Osteocyte (in vitro differentiated cells): ENCODE data around the gene PIEZO1. TPM values are rescaled to one million over a fixed set of nuclear protein-coding genes. Genes with fewer than 3 reads are reported as not detected.

Experiments
- DNase-seq: peaks from one replicate; pipeline ENCODE4 v3.0.0; 2021; ENCODE audit warnings: mixed read lengths; ENCODE audit not compliant: unreplicated experiment; ENCODE audit errors: extremely low spot score
- H3K27ac Mint-ChIP-seq: one replicate; pipeline ENCODE4 v1.8.0; 2021; ENCODE audit warnings: mild to moderate bottlenecking, mixed read lengths; ENCODE audit not compliant: unreplicated experiment
- H3K27me3 Mint-ChIP-seq: one replicate; pipeline ENCODE4 v1.8.0; 2021; ENCODE audit warnings: mixed read lengths; ENCODE audit not compliant: unreplicated experiment
- H3K36me3 Mint-ChIP-seq: one replicate; pipeline ENCODE4 v1.8.0; 2021; ENCODE audit warnings: mixed read lengths; ENCODE audit not compliant: unreplicated experiment
- H3K4me1 Mint-ChIP-seq: one replicate; pipeline ENCODE4 v1.8.0; 2021; ENCODE audit warnings: mixed read lengths; ENCODE audit not compliant: unreplicated experiment
- H3K4me3 Mint-ChIP-seq: one replicate; pipeline ENCODE4 v1.8.0; 2021; ENCODE audit warnings: mild to moderate bottlenecking, moderate library complexity, mixed read lengths; ENCODE audit not compliant: unreplicated experiment
- H3K9me3 Mint-ChIP-seq: one replicate; pipeline ENCODE4 v1.8.0; 2021; ENCODE audit warnings: mixed read lengths; ENCODE audit not compliant: unreplicated experiment
- CTCF ChIP-seq: fragments of 200-600 bp; sonication (generic); IDR thresholded peaks from 2 replicates; pipeline ENCODE4 v1.5.0; 2021; ENCODE audit warnings: antibody characterized with exemption, mild to moderate bottlenecking, moderate library complexity
- total RNA-seq: library from RNA; stranded (reverse); gene quantifications from 2 replicates; pipeline ENCODE4 v1.2.1, GENCODE V29; 2021

PIEZO1 gene
- total RNA-seq, 1 donor from 2014 or later, result 165 TPM

- H3K27ac Mint-ChIP-seq, result no peak overlapping the region
- no peak for DNase-seq
- no peaks in the 10 kb centered on the region for H3K9me3 Mint-ChIP-seq
Observed at GRCh38 chr16:88778541-88779065, 6.4 kb downstream of the PIEZO1 start.

GRCh38 chr16:88778271-88778525 lies 6.8 kb downstream of the PIEZO1 start:
- H3K27ac Mint-ChIP-seq, result peak overlapping the region; percentile 56
- no peak for DNase-seq
- no peak overlapping the region for H3K4me3 Mint-ChIP-seq
- no peaks in the 10 kb centered on the region for H3K27me3 Mint-ChIP-seq
- H3K36me3 Mint-ChIP-seq, result no peaks in the 10 kb centered on the region
- H3K9me3 Mint-ChIP-seq, result no peaks in the 10 kb centered on the region
- no peak for TF ChIP-seq CTCF
- peaks cover 86% of the 10 kb centered on the region for H3K4me1 Mint-ChIP-seq

More at GRCh38 chr16:88778541-88779065, 6.4 kb downstream of the PIEZO1 start:
- Mint-ChIP-seq H3K4me1 (peaks cover 86% of the 10 kb centered on the region), H3K36me3 (no peaks in the 10 kb centered on the region), H3K27me3 (no peaks in the 10 kb centered on the region), H3K4me3 (no peak overlapping the region)
- TF ChIP-seq CTCF, result no peak

GRCh38 chr16:88777471-88778270 lies 7.3 kb downstream of the PIEZO1 start:
- Mint-ChIP-seq H3K36me3 (no peaks in the 10 kb centered on the region), H3K27me3 (no peaks in the 10 kb centered on the region), H3K4me1 (peaks cover 86% of the 10 kb centered on the region), H3K4me3 (no peak overlapping the region), H3K27ac (peak overlapping the region; percentile 56), H3K9me3 (no peaks in the 10 kb centered on the region)
- no peak for TF ChIP-seq CTCF
- no peak for DNase-seq

- H3K9me3 Mint-ChIP-seq, result no peaks in the 10 kb centered on the region
- H3K27ac Mint-ChIP-seq, result peak overlapping the region; percentile 66
- no peaks in the 10 kb centered on the region for H3K27me3 Mint-ChIP-seq
- H3K4me3 Mint-ChIP-seq, result no peak overlapping the region
- H3K4me1 Mint-ChIP-seq, result peaks cover 82% of the 10 kb centered on the region
- no peak for DNase-seq
- no peaks in the 10 kb centered on the region for H3K36me3 Mint-ChIP-seq
- TF ChIP-seq CTCF, result no peak
Observed at GRCh38 chr16:88775825-88776224, 9.2 kb downstream of the PIEZO1 start.

GRCh38 chr16:88774544-88775393 lies 10.3 kb downstream of the PIEZO1 start:
- TF ChIP-seq CTCF, result no peak
- DNase-seq, result no peak
- Mint-ChIP-seq H3K27me3 (no peaks in the 10 kb centered on the region), H3K9me3 (no peaks in the 10 kb centered on the region), H3K27ac (peak overlapping the region; percentile 85), H3K4me3 (no peak overlapping the region), H3K4me1 (peaks cover 81% of the 10 kb centered on the region), H3K36me3 (no peaks in the 10 kb centered on the region)
